Activated CD4-positive, alpha-beta T cell treated with anti-CD3 and anti-CD28 coated beads, Interleukin-2, amount 50 U/mL, for 16 hours (primary cell): Measurements from ENCODE around the gene SPON1.
"Not testable (repeated sequence)": the region's sequence is repeated elsewhere in the genome, so short reads cannot be mapped to it uniquely, and the experiment has no call there.

Experiments
- DNase-seq: peaks from one replicate; pipeline ENCODE4 v3.0.0-alpha.2; 2020

Gene SPON1

DNA sequence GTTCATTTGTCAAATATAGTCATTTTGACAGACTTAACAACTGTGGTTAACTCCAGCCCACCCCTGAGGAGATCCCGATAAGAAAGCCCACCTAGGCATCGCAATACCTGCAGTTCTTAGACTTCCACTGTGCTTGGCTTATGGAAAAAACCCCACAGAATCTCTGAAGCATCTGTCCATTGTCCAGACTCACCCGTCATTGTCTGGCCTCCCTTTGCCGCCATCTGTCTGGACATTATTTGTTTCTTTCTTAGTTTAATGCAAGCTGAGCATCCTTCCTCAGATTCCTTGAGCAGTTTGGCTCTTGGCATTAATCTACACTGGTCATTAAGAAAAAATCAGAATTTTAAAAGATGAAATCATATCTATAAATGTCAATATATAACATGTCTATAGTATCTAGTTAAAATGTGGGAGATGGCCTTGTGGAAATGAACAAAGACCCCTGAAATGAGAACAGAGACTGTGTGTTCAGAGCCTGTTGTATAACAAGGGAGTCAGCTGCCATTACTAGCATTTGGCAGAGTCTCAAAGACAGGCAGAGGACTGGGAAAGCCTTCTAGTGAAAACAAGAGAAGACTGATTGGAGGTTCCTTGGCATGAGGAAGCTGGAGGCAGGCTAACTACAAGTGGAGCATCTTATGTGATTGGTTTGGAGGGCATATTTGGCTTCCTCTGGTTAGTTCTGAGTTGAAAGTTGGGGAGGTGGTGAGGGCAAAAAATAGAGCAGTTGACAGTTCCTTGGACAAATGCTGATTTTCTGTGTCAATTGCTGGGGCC lies 80.4 kb downstream of the SPON1 start:
- no peak for DNase-seq

DNA sequence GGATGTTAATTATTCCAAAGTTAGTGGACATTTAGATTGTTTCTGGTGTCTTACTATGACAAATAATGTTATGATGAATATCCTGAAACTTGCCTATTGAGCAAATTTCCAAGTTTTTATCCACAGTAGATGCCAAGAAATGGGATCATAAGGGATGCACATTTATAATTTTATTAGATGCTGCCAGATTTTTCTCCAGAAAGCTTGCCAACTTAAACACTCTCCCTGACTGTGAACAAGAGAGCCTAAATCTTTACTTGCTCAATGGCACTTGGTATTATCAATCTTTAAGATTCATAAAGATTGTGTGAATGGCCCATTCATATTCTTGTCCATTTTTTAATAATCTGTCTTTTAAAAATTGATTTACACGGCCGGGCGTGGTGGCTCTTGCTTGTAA lies 82.4 kb downstream of the SPON1 start:
- DNase-seq: no peak

DNA sequence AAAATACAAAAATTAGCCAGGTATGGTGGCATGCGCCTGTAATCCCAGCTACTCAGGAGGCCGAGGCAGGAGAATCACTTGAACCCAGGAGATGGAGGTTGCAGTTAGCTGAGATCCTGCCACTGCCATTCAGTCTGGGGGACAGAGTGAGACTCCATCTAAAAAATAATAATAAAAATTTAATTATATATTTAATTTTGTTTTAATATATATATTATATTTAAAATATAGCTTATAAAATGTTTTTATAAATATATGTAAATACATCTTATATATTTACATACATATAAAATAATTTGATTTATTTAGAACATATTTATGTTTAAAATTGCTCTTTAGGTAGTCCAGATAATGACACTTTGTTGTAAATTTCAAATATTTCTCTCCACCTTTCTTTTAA lies 82.9 kb downstream of the SPON1 start:
- DNase-seq: no peak

- DNase-seq: no peak
These were observed 89.7 kb downstream of the SPON1 start for GRCh38 chr11:14052198-14052597.

DNA sequence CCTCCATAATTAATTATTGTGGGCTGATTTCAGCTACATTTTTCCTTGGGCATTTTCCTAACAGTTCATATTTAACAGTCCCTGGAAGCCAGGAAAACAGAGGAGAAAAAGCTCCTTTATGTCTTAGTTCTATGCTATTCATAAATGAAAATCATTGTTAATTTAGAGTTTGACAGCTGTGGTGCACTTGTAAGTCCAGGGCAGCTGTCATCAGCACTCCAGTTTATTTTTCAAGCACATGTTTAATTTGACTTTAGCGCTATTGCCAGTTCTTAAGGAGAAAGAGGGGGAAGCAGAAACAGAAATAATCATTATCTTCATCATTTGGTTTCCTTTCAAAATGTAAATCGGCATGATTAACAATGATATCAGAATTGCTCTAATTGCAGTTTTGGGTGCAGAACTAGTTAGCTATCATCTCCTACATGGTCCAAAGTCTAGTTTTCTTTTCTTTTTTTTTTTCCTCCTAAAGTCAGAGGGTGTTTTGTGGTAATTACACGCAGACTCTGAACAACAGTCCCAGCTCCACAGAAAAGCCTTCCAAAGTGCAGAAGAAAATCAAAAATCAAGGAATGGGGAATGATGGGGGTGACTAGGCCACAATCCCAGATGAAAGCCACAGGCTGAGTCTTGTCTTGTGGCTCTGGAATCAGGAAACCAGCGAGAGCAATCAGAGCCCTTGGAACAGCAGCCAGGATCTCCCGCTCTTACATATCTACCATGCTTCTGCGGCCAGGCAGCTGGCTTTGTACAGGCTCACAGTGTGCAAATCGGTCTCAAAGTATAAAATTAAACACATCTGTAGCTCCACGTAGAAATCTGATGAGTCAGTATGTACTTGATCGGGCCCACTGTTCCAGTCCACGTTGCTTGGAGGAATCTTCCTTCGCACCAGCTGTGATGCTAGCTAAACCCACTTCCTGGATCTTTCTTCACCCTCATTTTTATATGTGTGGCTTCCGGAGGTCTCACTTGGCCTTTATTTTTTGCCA lies 91.9 kb downstream of the SPON1 start:
- no peak for DNase-seq

DNA sequence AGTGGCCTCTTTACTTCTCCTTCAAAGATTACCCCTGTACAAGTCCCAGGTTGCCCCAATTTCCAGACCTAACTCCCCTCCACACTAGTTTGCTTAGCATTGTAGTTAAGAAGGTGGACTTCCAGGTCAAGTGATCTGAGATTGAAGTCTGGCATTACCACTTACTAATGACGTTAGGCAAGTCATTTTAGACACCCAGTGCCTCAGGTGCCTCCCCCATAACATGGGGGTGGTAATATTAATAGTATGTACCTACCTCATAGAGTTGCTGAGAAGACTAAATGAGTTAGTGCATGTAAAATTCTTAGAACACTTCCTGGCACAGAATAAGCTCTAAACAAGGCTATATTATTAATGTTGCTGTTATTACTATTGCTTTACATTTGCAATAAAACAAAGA lies 93.4 kb downstream of the SPON1 start:
- DNase-seq: no peak

DNA sequence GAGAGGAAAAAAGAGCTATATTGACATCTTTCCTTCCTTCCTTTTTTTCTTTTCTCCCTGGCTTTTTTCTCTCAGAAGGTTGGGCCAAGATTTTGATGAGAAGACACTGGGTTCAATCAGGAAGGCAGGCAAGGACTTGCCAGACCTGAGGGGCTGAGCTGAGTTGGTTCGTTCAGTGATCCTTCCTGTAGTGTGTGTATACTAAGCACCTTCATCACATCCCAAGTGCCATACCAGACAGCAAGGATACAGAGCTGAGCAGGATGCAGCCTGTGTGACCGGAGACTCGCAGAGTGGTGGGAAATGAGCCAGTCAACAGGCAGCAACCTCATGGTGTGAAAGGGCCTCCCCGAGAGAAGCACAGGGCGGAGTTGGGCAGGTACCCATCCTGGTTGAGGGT lies 95.5 kb downstream of the SPON1 start:
- no peak for DNase-seq

DNA sequence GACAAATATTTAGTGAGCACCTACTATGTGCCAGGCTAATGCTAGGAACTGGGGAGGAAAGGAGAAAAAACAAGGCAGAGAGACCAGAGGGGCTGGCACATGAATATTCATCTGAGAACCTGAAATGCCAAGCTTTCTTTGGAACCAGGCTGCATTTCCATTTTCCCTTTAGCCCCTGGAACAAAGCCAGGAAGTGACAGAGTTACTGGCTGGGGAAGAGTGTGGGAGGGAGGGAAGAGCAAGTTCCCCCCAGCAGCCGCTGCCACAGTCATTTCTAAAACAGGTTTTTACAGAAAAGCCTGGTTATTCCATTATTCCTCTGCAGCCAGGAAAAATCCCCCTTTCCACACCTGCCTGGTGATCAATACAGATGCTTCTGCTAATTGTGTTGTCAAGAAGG lies 97.0 kb downstream of the SPON1 start:
- no peak for DNase-seq

- no peak for DNase-seq
These were observed 99.2 kb downstream of the SPON1 start for GRCh38 chr11:14061721-14062120.

GRCh38 chr11:14065141-14065540 lies 102.6 kb downstream of the SPON1 start:
- DNase-seq: no peak

GRCh38 chr11:14065681-14066080 lies 103.2 kb downstream of the SPON1 start:
- DNase-seq: no peak

DNA sequence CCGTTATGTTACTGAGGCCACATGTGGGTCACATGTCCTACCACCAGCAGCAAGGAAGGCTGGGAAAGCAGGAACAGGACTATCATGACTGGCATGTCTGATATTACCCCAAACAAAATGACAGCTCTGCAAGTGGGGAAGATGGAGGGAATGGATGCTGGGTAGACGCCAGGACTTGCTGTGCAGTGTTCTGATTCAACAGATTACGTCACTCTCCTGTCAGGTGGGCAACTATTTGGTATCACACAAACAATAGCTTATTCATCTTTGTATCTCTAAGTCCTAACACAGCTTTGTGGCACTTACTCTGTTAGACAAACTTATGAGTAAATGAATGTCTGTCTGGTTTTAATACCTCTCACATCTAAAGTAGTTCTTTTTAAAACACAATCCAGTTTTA lies 105.2 kb downstream of the SPON1 start:
- no peak for DNase-seq

DNA sequence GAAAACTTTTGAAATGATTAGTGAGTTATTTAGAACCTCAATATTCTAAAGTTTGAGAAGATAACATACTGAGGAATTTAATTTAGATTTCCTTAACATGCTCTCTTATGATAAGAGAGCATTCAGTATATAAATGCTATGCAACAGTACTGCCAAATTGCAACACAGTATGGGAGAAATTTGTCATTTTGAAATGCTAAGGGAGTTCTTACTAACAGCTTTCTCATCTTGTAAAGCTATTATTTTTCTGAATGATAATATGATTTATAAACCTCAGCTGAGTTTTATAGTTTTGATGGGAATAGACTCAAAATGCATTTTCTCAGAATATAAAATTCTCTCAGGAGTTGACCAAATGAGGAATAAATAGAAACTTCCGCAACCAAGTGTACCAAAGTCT lies 108.4 kb downstream of the SPON1 start:
- no peak for DNase-seq

GRCh38 chr11:14073849-14074476 lies 111.4 kb downstream of the SPON1 start:
- no peak for DNase-seq

- peak; percentile 84 for DNase-seq
These were observed 112.9 kb downstream of the SPON1 start for GRCh38 chr11:14075118-14076078.

DNA sequence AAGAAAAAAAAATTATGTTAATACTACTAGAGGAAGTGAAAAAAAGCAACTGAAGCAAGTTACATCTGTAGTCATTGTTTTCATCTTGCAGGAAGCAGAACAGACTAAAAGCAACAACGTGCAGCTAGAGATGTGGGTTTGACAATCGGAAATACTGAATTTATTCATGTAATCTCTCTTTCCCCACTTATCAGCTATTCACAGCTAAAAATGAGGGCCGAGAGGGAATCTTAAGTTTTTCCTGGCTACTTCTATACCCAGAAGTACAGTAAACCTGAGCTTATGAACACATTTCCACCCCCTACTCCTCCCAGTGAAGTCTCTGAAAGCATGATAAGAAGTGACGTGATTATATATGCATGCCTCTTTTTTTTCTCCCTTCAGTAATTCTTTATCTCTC lies 116.5 kb downstream of the SPON1 start:
- DNase-seq: no peak

- DNase-seq: no peak
These were observed 117.3 kb downstream of the SPON1 start for GRCh38 chr11:14079797-14080196.

GRCh38 chr11:14081581-14082231 lies 119.2 kb downstream of the SPON1 start:
- no peak for DNase-seq

- no peak for DNase-seq
These were observed 119.8 kb downstream of the SPON1 start for GRCh38 chr11:14082338-14082737.

- not testable (repeated sequence) for DNase-seq
These were observed 126.3 kb downstream of the SPON1 start for GRCh38 chr11:14088861-14089260.

DNA sequence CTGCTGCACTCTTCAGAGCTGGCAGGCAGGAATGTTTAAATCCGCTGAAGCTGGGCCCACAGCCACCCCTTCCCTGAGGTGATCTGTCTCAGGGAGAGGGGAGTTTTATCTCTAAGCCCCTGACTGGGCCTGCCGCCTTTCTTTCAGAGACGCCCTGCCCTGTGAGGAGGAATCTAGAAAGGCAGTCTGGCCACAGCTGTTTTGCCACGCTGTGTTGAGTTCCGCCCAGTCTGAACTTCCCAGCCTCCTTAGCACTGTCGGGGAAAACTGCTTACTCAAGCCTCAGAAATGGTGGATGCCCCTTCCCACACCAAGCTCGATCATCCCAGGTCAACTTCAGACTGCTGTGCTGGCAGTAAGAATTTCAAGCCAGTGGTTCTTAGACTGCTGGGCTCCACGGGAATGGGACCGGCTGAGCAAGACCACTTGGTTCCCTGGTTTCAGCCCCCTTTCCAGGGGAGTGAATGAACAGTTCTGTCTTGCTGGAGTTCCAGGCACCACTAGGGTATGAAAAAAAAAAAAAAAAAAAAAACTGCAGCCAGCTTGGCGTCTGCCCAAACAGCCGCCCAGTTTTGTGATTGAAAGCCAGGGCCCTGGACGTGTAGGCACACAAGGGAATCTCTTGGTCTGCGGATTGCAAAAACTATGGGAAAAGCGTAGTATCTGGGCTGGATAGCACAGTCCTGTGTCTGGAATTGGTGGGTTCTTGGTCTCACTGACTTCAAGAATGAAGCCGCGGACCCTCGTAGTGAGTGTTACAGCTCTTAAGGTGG lies 127.4 kb downstream of the SPON1 start:
- no peak for DNase-seq
